HG03442 (cell line): ENCODE measurements around the gene FAM9A.
"Not testable (repeated sequence)": the region's sequence is repeated elsewhere in the genome, so short reads cannot be mapped to it uniquely, and the experiment has no call there.

Experiments
- ATAC-seq: cut with Tn5 transposase; IDR thresholded peaks from one replicate; pipeline ENCODE4 v1.9.1; 2021; ENCODE audit warnings: mild to moderate bottlenecking, moderate library complexity; ENCODE audit not compliant: unreplicated experiment

FAM9A gene

DNA sequence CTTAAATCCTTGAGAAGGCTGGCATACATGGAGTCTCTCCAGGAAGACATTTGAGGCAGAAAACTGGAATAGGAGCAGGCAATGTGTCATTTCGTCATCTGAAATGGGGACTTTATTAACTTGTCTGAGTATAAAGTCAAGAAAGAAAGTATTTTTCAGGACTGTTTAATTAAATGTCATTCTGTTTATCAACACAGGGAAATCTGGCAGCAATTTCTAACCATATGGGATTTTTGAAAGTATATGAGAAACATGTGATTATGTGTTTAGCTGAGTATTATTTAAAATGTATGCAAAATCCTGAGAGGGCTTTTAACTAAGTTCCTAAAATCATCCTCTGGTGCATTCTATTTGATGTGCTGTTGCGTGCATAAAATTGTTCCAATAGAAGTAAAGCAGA lies 3.9 kb upstream of the FAM9A start:
- ATAC-seq: no peak

- ATAC-seq: no peak
Measured at GRCh38 chrX:8803326-8803725, 2.1 kb upstream of the FAM9A start.

DNA sequence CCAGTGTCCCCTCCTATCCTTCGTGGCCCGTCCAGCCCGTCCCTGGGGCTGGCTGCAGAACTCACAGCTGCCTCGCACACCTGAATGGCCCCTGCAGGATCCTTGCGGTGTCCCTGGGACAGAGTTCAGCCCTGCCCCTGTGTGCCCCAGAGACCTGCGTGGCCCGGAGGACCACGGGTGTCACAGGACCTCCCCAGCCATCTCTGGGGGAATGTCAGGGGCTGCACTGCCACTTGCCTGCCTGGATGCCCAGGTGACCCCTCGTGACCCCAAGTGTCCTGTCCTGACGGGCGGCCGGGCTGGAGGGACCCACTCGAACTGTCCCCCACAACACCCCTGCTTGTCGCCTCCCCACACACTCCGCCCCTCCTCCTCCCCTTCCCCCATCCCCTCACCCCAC lies 832 bp downstream of the FAM9A start:
- not testable (repeated sequence) for ATAC-seq

DNA sequence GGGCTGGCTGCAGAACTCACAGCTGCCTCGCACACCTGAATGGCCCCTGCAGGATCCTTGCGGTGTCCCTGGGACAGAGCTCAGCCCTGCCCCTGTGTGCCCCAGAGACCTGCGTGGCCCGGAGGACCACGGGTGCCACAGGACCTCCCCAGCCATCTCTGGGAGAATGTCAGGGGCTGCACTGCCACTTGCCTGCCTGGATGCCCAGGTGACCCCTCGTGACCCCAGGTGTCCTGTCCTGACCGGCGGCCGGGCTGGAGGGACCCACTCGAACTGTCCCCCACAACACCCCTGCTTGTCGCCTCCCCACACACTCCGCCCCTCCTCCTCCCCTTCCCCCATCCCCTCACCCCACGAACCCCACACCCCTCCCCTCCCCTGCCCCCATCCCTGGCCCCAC lies 1.9 kb downstream of the FAM9A start:
- ATAC-seq: not testable (repeated sequence)

- not testable (repeated sequence) for ATAC-seq
Measured at GRCh38 chrX:8798702-8799101, 2.5 kb downstream of the FAM9A start.

DNA sequence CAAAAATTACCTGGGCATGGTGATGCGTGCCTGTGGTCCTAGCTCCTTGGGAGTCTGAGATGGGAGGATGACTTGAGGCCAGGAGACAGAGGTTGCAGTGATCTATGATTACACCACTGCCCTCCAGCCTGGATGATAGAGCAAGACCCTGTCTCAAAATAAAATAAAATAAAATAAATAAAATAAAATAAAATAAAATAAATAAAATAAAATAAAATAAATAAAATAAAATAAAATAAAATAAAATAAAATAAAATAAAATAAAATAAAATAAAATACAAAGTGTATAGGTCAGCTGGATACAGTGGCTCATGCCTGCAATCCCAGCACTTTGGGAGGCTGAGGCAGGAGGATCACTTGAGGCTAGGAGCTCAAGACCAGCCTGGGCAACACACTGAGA lies 14.1 kb downstream of the FAM9A start:
- not testable (repeated sequence) for ATAC-seq

GRCh38 chrX:8784162-8784561 lies 17.0 kb downstream of the FAM9A start:
- ATAC-seq: no peak

- no peak for ATAC-seq
Measured at GRCh38 chrX:8783714-8784098, 17.5 kb downstream of the FAM9A start.

GRCh38 chrX:8783097-8783713 lies 18.0 kb downstream of the FAM9A start:
- no peak for ATAC-seq

DNA sequence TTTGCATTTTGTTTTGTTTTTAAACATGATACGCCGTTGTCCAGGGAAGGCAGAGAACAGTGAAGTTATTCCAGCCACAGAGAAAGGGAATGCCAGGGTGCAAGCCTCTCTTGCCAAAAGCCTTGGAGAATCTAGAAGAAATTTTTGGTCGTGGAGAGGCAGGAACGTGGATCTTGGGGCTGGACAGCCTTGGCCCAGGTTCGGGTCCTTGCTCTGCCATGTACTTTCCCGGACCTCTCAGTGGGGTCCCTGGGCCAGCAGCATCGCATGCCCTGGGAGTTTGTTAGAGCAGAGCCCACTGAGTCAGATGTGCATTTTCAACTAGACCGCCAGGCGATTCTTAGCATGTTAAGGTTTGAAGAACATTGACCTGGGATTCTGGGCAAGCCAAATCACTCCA lies 18.6 kb downstream of the FAM9A start:
- no peak for ATAC-seq

GRCh38 chrX:8781921-8782320 lies 19.3 kb downstream of the FAM9A start:
- not testable (repeated sequence) for ATAC-seq

DNA sequence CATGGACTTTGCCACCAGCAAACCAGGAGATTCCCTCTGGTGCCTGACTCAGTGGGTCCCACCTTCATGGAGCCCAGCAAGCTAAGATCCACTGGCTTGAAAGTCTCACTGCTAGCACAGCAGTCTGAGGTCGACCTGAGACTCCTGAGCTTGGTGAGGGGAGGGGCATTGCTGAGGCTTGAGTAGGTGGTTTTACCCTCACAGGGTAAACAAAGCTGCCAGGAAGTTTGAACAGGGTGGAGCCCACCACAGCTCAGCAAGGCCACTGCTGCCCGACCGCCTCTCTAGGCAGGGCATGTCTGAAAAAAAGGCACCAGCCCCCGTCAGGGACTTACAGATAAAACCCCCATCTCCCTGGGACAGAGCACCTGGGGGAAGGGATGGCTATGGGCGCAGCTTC lies 28.1 kb downstream of the FAM9A start:
- ATAC-seq: no peak

GRCh38 chrX:8760021-8760420 lies 41.2 kb downstream of the FAM9A start:
- ATAC-seq: no peak

DNA sequence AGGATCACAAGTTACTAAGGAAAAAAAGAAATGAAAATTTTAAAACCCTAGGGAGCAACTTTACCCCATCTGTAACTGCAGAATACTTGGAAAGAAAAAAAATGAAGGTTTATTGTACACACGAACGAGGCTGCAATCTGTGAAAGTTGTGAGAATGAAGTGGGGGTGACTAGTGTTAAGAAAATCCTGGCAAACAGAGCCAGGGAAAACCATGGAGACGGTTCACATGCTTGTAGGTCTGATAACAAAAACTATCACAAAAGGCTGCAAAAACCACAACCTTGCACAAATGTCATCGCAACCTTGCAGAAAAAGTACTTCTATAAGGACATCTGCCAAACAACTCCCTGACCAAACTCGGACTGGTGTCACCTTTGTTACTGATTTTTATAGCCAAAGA lies 42.5 kb downstream of the FAM9A start:
- ATAC-seq: not testable (repeated sequence)

- not testable (repeated sequence) for ATAC-seq
Measured at GRCh38 chrX:8757609-8758389, 43.4 kb downstream of the FAM9A start.

DNA sequence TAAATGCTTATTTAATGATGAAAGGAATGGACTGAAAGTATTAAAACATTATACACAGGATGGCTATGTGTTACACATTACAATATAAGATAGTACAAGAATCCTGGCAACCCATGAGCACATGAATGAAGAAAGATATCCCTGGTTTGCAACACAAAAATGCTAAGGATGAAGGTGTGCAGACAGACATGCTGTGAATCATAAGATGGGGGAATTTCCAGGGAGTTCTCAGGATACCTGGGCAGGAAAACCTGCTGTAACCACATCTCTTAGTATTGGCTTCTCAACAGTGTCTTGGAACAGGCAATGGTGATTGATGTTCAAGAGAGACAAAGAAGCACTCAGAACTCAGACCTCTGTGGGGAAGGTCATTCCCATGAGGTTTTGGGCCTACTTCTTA lies 45.4 kb downstream of the FAM9A start:
- no peak for ATAC-seq

DNA sequence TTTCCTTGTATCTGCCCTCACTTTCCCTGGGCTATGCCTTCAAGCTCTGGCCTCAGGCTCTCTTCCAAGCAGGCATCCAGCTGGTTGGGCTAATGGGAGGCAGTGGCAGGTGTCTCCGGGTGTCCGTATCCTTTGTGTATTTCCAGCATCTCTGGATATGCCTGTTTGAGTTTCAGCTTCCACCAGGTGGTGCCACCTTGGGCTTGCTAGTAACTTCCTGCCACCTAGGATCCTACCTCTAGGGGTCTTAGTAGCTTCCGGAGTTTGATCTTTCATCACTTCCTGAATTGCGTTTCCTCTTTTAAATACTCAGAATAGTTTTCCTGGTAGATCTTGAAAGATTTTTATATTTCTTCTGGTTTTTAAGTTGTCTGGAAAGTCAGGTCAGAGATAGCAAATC lies 46.1 kb downstream of the FAM9A start:
- no peak for ATAC-seq

- ATAC-seq: no peak
Measured at GRCh38 chrX:8749697-8750096, 51.5 kb downstream of the FAM9A start.

- ATAC-seq: no peak
Measured at GRCh38 chrX:8748855-8749254, 52.3 kb downstream of the FAM9A start.

DNA sequence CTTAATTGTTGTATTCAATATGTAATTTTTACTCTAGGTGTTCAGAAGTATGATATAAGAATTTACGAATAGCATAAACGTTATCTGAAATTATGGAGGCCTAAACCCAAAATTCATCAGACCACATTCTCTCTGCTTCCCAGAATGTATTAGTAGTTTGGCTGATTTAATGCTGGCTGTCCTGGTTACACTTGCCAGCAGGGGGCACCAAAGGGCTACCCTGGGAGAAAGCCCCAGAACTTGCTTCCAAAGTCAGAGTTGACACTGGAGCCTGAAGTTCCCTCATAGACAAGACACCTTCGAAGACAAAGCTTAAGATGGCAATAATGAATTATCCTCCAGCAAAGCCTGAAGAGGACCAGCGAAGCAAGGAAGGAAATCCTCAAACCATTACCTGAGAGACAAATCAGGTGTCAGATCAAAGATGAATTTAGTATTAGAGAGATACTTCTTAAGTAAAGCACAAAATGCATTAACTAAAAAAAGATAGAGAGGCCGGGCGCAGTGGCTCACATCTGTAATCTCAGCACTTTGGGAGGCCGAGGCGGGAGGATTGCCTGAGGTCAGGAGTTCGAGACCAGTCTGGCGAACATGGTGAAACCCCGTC lies 58.0 kb downstream of the FAM9A start:
- no peak for ATAC-seq

GRCh38 chrX:8741981-8742380 lies 59.2 kb downstream of the FAM9A start:
- no peak for ATAC-seq
